ENCODE results near the gene MCUB. TPM values are rescaled to one million over a fixed set of nuclear protein-coding genes. Genes with fewer than 3 reads are reported as not detected.
"Not testable (repeated sequence)": the region's sequence is repeated elsewhere in the genome, so short reads cannot be mapped to it uniquely, and the experiment has no call there.

The MCUB gene
- total RNA-seq, 1 donor from 2014 or later = 28.5 TPM

GRCh38 chr4:109675843-109676242 lies 115.8 kb downstream of the MCUB start:
- intact Hi-C loops (cut with DNase I) = no loop called here
- Histone ChIP-seq H3K27me3 (no peaks in the 10 kb centered on the region), H3K4me1 (no peaks in the 10 kb centered on the region), H3K4me3 (no peak overlapping the region), H3K36me3 (no peaks in the 10 kb centered on the region), H3K9me3 (no peaks in the 10 kb centered on the region), H3K27ac (no peak overlapping the region)
- DNase-seq (ENCODE audit: extremely low spot score in 2 of 2) = no peak
- TF ChIP-seq POLR2AphosphoS5 (IDR thresholded peaks at IDR 0.05; ENCODE audit: insufficient read depth in 1 of 2, low read depth in 1 of 2) (no peak), POLR2A (IDR thresholded peaks at IDR 0.05) (no peak)
- TF ChIP-seq, protein P1, sequence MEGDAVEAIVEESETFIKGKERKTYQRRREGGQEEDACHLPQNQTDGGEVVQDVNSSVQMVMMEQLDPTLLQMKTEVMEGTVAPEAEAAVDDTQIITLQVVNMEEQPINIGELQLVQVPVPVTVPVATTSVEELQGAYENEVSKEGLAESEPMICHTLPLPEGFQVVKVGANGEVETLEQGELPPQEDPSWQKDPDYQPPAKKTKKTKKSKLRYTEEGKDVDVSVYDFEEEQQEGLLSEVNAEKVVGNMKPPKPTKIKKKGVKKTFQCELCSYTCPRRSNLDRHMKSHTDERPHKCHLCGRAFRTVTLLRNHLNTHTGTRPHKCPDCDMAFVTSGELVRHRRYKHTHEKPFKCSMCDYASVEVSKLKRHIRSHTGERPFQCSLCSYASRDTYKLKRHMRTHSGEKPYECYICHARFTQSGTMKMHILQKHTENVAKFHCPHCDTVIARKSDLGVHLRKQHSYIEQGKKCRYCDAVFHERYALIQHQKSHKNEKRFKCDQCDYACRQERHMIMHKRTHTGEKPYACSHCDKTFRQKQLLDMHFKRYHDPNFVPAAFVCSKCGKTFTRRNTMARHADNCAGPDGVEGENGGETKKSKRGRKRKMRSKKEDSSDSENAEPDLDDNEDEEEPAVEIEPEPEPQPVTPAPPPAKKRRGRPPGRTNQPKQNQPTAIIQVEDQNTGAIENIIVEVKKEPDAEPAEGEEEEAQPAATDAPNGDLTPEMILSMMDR (IDR thresholded peaks at IDR 0.05) = no peak

DNA sequence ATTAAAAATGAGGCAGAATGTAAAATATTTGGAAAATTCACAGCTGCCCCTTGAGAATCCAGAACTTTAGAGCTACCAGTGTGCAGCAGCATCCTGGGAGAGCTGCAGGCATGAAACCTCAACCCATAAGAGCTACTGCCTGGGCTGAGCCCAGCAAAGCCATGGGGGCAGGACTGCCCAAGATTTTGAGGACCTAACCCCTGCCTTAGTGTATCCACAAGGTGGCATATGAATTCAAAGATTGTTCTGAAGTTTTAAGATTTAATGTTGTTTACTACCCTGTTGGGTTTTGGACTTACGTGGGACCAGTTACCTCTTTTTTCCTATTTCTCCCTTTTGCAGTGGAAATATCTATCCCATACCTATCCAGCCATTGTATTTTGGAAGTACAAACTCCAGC lies 116.8 kb downstream of the MCUB start:
- Histone ChIP-seq H3K4me1 (no peaks in the 10 kb centered on the region), H3K27me3 (no peaks in the 10 kb centered on the region), H3K4me3 (no peak overlapping the region), H3K9me3 (no peaks in the 10 kb centered on the region), H3K36me3 (no peaks in the 10 kb centered on the region), H3K27ac (no peak overlapping the region)
- no peak for DNase-seq (ENCODE audit: extremely low spot score in 2 of 2)
- intact Hi-C loops (cut with DNase I) = no loop called here
- no peak for TF ChIP-seq POLR2AphosphoS5 (IDR thresholded peaks at IDR 0.05; ENCODE audit: insufficient read depth in 1 of 2, low read depth in 1 of 2)
- TF ChIP-seq, protein P1 (IDR thresholded peaks at IDR 0.05) = no peak
- TF ChIP-seq POLR2A (IDR thresholded peaks at IDR 0.05) = no peak

GRCh38 chr4:109678472-109678871 lies 118.4 kb downstream of the MCUB start:
- DNase-seq (ENCODE audit: extremely low spot score in 2 of 2); H3K9me3 ChIP-seq; H3K27ac ChIP-seq; H3K4me1 ChIP-seq; H3K36me3 ChIP-seq; H3K4me3 ChIP-seq; H3K27me3 ChIP-seq; intact Hi-C loops (cut with DNase I): not testable (repeated sequence)

DNA sequence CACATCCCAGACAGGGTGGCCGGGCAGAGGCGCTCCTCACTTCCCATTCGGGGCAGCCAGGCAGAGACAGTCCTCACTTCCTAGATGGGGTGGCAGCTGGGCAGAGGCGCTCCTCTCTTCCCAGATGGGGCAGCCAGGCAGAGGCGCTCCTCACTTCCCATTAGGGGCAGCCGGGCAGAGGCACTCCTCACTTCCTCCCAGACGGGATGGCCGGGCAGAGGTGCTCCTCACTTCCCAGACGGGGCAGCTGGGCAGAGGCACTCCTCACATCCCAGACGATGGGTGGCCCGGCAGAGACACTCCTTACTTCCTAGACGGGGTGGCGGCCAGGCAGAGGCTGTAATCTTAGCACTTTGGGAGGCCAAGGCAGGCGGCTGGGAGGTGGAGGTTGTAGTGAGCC lies 118.9 kb downstream of the MCUB start:
- H3K4me1 ChIP-seq; H3K9me3 ChIP-seq; H3K36me3 ChIP-seq; H3K27ac ChIP-seq; H3K27me3 ChIP-seq; intact Hi-C loops (cut with DNase I); H3K4me3 ChIP-seq; DNase-seq (ENCODE audit: extremely low spot score in 2 of 2): not testable (repeated sequence)

DNA sequence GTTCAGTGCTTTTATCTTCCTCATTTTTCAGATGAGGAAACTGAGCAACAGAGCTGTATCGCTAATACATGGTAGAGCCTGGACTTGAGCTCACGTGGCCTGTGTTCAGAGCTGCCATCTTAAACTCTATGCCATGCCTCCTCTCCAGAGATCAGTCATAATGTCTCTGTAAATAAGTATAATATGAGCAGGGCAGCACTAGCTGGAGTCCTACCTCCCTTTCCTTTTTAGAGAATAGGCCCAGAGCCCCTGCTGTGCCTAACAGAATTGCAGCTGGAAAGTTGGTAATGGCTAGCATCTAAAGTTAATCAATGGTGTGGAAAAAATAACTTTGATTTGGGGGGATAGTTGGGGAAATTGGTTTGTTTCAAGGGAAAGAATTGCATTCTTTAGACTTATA lies 122.8 kb downstream of the MCUB start:
- DNase-seq (ENCODE audit: extremely low spot score in 2 of 2) = no peak
- H3K4me1 ChIP-seq = no peaks in the 10 kb centered on the region
- H3K27me3 ChIP-seq = no peaks in the 10 kb centered on the region
- TF ChIP-seq, protein P1 (IDR thresholded peaks at IDR 0.05) = no peak
- TF ChIP-seq POLR2AphosphoS5 (IDR thresholded peaks at IDR 0.05; ENCODE audit: insufficient read depth in 1 of 2, low read depth in 1 of 2) (no peak), POLR2A (IDR thresholded peaks at IDR 0.05) (no peak)
- H3K9me3 ChIP-seq = no peaks in the 10 kb centered on the region
- H3K4me3 ChIP-seq = no peak overlapping the region
- intact Hi-C loops (cut with DNase I) = no loop called here
- peaks cover 0 to 8% of the 10 kb centered on the region in 2 donors for H3K36me3 ChIP-seq
- H3K27ac ChIP-seq = no peak overlapping the region

- H3K4me3 ChIP-seq = no peak overlapping the region
- no peaks in the 10 kb centered on the region for H3K4me1 ChIP-seq
- H3K9me3 ChIP-seq = no peaks in the 10 kb centered on the region
- H3K27me3 ChIP-seq = no peaks in the 10 kb centered on the region
- TF ChIP-seq POLR2A (IDR thresholded peaks at IDR 0.05) (no peak), POLR2AphosphoS5 (IDR thresholded peaks at IDR 0.05; ENCODE audit: insufficient read depth in 1 of 2, low read depth in 1 of 2) (no peak)
- TF ChIP-seq, protein P1 (IDR thresholded peaks at IDR 0.05) = no peak
- intact Hi-C loops (cut with DNase I) = no loop called here
- no peak for DNase-seq (ENCODE audit: extremely low spot score in 2 of 2)
- H3K36me3 ChIP-seq = peaks cover 0 to 8% of the 10 kb centered on the region in 2 donors
- H3K27ac ChIP-seq = no peak overlapping the region
These were observed 123.7 kb downstream of the MCUB start for GRCh38 chr4:109683621-109684253.
